ENCODE data around the gene RAPGEF3.

Gene RAPGEF3

DNA sequence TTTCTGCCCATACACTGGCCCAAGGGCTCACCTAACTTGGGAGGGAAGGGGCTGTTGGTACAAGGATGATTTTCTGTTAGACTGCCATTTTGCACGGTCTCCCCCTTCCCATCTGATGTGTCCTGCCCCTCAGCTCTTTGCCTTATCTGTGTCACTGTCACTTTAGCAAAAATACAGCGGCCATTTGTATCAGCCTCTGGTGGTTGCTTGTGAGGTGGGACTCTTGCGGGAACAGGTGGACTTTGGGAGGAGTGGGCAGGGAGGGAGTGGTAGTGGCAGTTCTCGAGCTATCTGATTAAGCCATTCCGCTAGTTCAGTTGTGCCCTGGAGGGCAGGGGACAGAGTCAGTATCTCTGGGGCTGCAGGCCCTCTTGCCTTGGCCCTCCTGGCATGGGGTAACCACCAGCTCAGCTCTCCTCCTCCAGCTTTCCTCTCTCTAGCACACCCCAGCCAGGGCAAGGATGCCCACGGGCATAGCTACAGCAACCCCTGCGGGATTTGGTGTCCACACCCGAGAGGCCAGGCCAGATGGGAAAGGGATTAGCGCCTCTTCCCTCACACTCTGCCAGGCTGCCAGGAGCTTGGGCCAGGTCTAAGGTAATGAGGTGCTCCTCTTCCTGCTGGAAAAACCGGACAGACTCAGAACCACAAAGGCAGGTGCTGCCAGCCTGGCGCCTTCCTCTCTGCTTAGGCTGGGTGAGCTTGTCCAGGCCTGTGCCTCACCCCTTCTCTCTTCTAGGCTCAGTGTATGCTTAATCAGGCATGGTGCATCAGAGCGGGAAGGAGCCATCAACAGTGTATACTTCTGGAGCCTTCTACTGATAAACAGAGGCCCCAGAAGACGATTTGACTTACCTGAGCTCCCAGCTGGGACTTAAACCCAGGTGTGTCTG lies 23.0 kb upstream of the RAPGEF3 start:
- H3K4me3 ChIP-seq (ENCODE audit: control insufficient read depth, low read depth, low read length), result no peak overlapping the region
- no peak for DNase-seq (ENCODE audit: low read depth)
- no peak for TF ChIP-seq CTCF (IDR thresholded peaks at IDR 0.05; ENCODE audit: control insufficient read depth, insufficient read depth, low read depth, low read length, missing control alignments)

DNA sequence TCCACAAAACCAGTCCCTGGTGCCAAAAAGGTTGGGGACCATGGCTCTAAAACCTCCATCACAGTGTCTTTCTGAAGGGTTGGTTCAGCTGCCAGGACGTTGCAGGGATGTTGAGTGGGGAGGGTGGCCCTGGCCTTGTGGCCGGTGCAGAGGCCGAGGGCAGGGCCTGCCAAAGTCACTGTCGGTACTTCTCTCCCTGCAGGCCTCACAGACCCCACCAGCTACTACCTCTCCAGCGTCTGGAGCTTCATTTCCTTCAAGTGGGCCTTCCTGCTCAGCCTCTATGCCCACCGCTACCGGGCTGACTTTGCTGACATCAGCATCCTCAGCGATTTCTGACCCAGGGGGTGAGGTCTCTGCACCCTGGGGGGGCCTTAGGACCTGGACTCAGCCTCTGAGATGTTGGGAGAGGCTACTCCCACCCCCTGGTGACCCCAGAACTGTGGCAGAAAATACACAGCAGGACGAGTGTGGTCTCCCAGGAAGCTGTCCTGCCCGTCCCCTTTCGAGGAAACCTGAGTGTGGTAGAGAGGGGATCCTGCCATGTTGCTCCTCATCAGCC lies 21.3 kb upstream of the RAPGEF3 start:
- H3K4me3 ChIP-seq (ENCODE audit: control insufficient read depth, low read depth, low read length), result no peak overlapping the region
- no peak for DNase-seq (ENCODE audit: low read depth)
- TF ChIP-seq CTCF (IDR thresholded peaks at IDR 0.05; ENCODE audit: control insufficient read depth, insufficient read depth, low read depth, low read length, missing control alignments), result no peak

DNA sequence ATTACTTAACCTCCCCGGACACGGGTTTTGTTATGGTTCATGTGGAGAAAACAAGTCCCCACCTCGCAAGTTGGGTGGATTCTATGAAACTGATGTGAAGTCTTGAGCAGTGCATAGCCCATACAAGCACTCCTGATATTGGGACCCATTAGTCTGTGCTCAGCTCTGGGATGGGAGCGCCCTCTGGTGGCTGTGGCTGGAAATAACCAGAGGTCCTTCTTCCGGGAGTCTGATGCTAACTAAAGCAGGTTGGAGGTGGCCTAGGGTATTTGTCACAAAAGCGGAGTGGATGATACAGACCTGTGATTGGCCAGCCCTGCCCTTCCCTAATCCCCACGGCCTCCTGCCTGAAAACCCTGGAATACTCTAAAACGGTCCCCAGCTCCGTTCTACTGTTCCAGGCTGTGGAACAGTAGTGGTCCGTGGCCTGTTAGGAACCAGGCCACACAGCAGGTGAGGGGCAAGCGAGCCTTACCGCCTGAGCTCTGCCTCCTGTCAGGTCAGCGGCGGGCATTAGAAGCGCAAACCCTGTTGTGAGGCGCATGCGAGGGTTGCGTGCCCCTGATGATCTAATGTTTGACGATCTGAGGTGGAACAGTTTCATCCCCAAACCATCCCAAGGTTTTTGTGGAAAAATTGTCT lies 20.7 kb upstream of the RAPGEF3 start:
- peak; percentile 97 for TF ChIP-seq CTCF (IDR thresholded peaks at IDR 0.05; ENCODE audit: control insufficient read depth, insufficient read depth, low read depth, low read length, missing control alignments)
- DNase-seq (ENCODE audit: low read depth), result peak; percentile 53

GRCh38 chr12:47778881-47779280 lies 20.2 kb upstream of the RAPGEF3 start:
- TF ChIP-seq CTCF (IDR thresholded peaks at IDR 0.05; ENCODE audit: control insufficient read depth, insufficient read depth, low read depth, low read length, missing control alignments), result no peak
- no peak overlapping the region for H3K4me3 ChIP-seq (ENCODE audit: control insufficient read depth, low read depth, low read length)
- no peak for DNase-seq (ENCODE audit: low read depth)

More for the DNA sequence above, 20.7 kb upstream of the RAPGEF3 start:
- H3K4me3 ChIP-seq (ENCODE audit: control insufficient read depth, low read depth, low read length), result no peak overlapping the region

- no peak for DNase-seq (ENCODE audit: low read depth)
- no peak overlapping the region for H3K4me3 ChIP-seq (ENCODE audit: control insufficient read depth, low read depth, low read length)
- no peak for TF ChIP-seq CTCF (IDR thresholded peaks at IDR 0.05; ENCODE audit: control insufficient read depth, insufficient read depth, low read depth, low read length, missing control alignments)
These were observed 19.3 kb upstream of the RAPGEF3 start for GRCh38 chr12:47777741-47778558.

- no peak for DNase-seq (ENCODE audit: low read depth)
- no peak for TF ChIP-seq CTCF (IDR thresholded peaks at IDR 0.05; ENCODE audit: control insufficient read depth, insufficient read depth, low read depth, low read length, missing control alignments)
- no peak overlapping the region for H3K4me3 ChIP-seq (ENCODE audit: control insufficient read depth, low read depth, low read length)
These were observed 18.5 kb upstream of the RAPGEF3 start for GRCh38 chr12:47777151-47777550.
